Measurements from ENCODE around the gene CASP14.
A peak's percentile ranks its signal among the peaks of the same experiment; 100 is the strongest.

GRCh38 chr19:15091918-15092753 lies 42.9 kb downstream of the CASP14 start:
- TF ChIP-seq, protein P1, sequence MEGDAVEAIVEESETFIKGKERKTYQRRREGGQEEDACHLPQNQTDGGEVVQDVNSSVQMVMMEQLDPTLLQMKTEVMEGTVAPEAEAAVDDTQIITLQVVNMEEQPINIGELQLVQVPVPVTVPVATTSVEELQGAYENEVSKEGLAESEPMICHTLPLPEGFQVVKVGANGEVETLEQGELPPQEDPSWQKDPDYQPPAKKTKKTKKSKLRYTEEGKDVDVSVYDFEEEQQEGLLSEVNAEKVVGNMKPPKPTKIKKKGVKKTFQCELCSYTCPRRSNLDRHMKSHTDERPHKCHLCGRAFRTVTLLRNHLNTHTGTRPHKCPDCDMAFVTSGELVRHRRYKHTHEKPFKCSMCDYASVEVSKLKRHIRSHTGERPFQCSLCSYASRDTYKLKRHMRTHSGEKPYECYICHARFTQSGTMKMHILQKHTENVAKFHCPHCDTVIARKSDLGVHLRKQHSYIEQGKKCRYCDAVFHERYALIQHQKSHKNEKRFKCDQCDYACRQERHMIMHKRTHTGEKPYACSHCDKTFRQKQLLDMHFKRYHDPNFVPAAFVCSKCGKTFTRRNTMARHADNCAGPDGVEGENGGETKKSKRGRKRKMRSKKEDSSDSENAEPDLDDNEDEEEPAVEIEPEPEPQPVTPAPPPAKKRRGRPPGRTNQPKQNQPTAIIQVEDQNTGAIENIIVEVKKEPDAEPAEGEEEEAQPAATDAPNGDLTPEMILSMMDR (IDR thresholded peaks at IDR 0.05): peak; percentile 45 to 75 (median 64)
- TF ChIP-seq POLR2A (IDR thresholded peaks at IDR 0.05): no peak

Data from uterus (tissue), 2 donors.